Transverse colon (tissue), 4 donors: Measurements from ENCODE around the gene ERP44. TPM values are rescaled to one million over a fixed set of nuclear protein-coding genes. Genes with fewer than 3 reads are reported as not detected.
"Not testable (repeated sequence)": the region's sequence is repeated elsewhere in the genome, so short reads cannot be mapped to it uniquely, and the experiment has no call there.

Experiments used
- DNase-seq: peaks from one replicate; pipeline ENCODE4 v3.0.0-alpha.2; 2019
- H3K27ac ChIP-seq, 4 donors: fragments of 200-600 bp; sonication (generic); 2 replicates each; pipeline ENCODE4 v1.5.1; 2016 to 2018; ENCODE audit warnings: inconsistent platforms in 4 of 4
- H3K27me3 ChIP-seq: fragments of 200-600 bp; sonication (generic); 2 replicates; pipeline ENCODE4 v1.5.1; 2017; ENCODE audit warnings: inconsistent platforms
- H3K36me3 ChIP-seq, 4 donors: fragments of 200-600 bp; sonication (generic); 2 replicates each; pipeline ENCODE4 v1.5.1; 2017 to 2019; ENCODE audit warnings: inconsistent platforms in 4 of 4
- H3K4me1 ChIP-seq, 4 donors: fragments of 200-600 bp; sonication (generic); 2 replicates each; pipeline ENCODE4 v1.5.1; 2017 to 2020; ENCODE audit warnings: inconsistent platforms in 4 of 4
- H3K4me3 ChIP-seq, 4 donors: fragments of 200-600 bp; sonication (generic); 1 replicate in 1 of 4; 2 replicates in 3 of 4; pipeline versions ENCODE4 v1.5.1 to v1.6.1; 2017 to 2019; ENCODE audit warnings: inconsistent platforms in 4 of 4
- H3K9me3 ChIP-seq, 2 donors: fragments of 200-600 bp; sonication (generic); 2 replicates each; pipeline ENCODE4 v1.5.1; 2017 to 2019; ENCODE audit warnings: inconsistent platforms in 2 of 2
- CTCF ChIP-seq, 5 experiments: fragments of 200-600 bp in 3 of 5; fragments of 450-650 bp in 2 of 5; sonication (generic) in 3 of 5; IDR thresholded peaks; 1 replicate in 2 of 5; 2 replicates in 3 of 5; pipeline ENCODE4 v1.5.1; 2016 to 2017; ENCODE audit warnings: antibody characterized with exemption in 5 of 5, inconsistent platforms in 3 of 5, mild to moderate bottlenecking in 2 of 5, moderate library complexity in 1 of 5
- EP300 ChIP-seq: sonication (generic); formaldehyde crosslinking; IDR thresholded peaks from one replicate; pipeline ENCODE4 v1.6.1; 2017; ENCODE audit warnings: antibody characterized with exemption, low read depth
- POLR2A ChIP-seq: fragments of 450-650 bp; IDR thresholded peaks from one replicate; pipeline ENCODE4 v1.6.1; 2016; ENCODE audit warnings: antibody characterized with exemption, mild to moderate bottlenecking, moderate library complexity
- POLR2AphosphoS5 ChIP-seq, 3 donors: sonication (generic); formaldehyde crosslinking; IDR thresholded peaks; one replicate each; pipeline ENCODE4 v1.6.1; 2016; ENCODE audit warnings: antibody characterized with exemption in 3 of 3
- WGBS, 2 donors: methylation state at CpG; one replicate each; pipeline ENCODE4 v1.1.5; 2018; ENCODE audit warnings: low coverage in 1 of 2; 5-methylcytosine and 5-hydroxymethylcytosine counted together
- in situ Hi-C, 4 donors: fragments of 200-750 bp; cut with MboI; loops; one replicate each; pipeline versions ENCODE4 v1.15.0 to v1.15.1; 2017; ENCODE audit warnings: low sequenced_read_pairs in 3 of 4, low pct_ligation_motif_present in 1 of 4, low pct_unique_long_range_greater_than_20kb in 1 of 4
- intact Hi-C: fragments of 100-400 bp; cut with DNase I; formaldehyde crosslinking; loops from one replicate; pipeline ENCODE4 v1.15.1; 2023; ENCODE audit warnings: low total_unique reads
- total RNA-seq, 4 donors: library from RNA; depleted of rRNA; stranded (reverse); fragments of >200 nt; gene quantifications; one replicate each; pipeline ENCODE4 v1.1.0, GENCODE V29; 2016

The ERP44 gene
- total RNA-seq, 4 donors from 2014 or later = 7.8 to 18.7 (median 16.4) TPM

GRCh38 chr9:100100146-100100667 lies 1.4 kb upstream of the ERP44 start:
- intact Hi-C loops = no loop called here
- peak overlapping the region in 3 of 4 donors; percentile 89 to 91 (median 90) for H3K4me3 ChIP-seq
- peaks cover 6 to 32% (median 21%) of the 10 kb centered on the region in 4 donors for H3K4me1 ChIP-seq
- no peaks in the 10 kb centered on the region for H3K27me3 ChIP-seq
- peaks cover 0 to 11% (median 2%) of the 10 kb centered on the region in 4 donors for H3K36me3 ChIP-seq
- H3K27ac ChIP-seq = peak overlapping the region; percentile 93 to 97 (median 94)
- no peaks in the 10 kb centered on the region for H3K9me3 ChIP-seq
- WGBS, 2 donors = 40 to 67% methylated on average over 1 to 2 of the region's 2 CpGs
- in situ Hi-C loops = no loop called here
- no peak for DNase-seq
- TF ChIP-seq EP300 (no peak), POLR2A (no peak), POLR2AphosphoS5 (IDR thresholded peaks at IDR 0.05) (no peak), CTCF (IDR thresholded peaks at IDR 0.05) (no peak)

- Histone ChIP-seq H3K9me3 (no peaks in the 10 kb centered on the region), H3K27me3 (no peaks in the 10 kb centered on the region), H3K4me1 (peaks cover 6 to 32% (median 21%) of the 10 kb centered on the region in 4 donors), H3K27ac (peak overlapping the region; percentile 93 to 97 (median 94)), H3K4me3 (peak overlapping the region; percentile 69 to 91 (median 90)), H3K36me3 (peaks cover 0 to 6% (median 0%) of the 10 kb centered on the region in 4 donors)
- no peak for DNase-seq
- 5 to 14% methylated on average over 2 to 10 of the region's 10 CpGs for WGBS, 2 donors
- TF ChIP-seq CTCF (IDR thresholded peaks at IDR 0.05) (no peak), POLR2AphosphoS5 (IDR thresholded peaks at IDR 0.05) (no peak), EP300 (no peak), POLR2A (no peak)
- intact Hi-C loops = no loop called here
- in situ Hi-C loops = no loop called here
Observed at GRCh38 chr9:100099722-100100042, 882 bp upstream of the ERP44 start.

GRCh38 chr9:100098046-100098886 lies 534 bp downstream of the ERP44 start:
- peak; percentile 79 for DNase-seq
- Histone ChIP-seq H3K36me3 (no peaks in the 10 kb centered on the region), H3K9me3 (no peaks in the 10 kb centered on the region), H3K27ac (peak overlapping the region; percentile 93 to 97 (median 94)), H3K4me3 (peak overlapping the region; percentile 89 to 97 (median 90)), H3K4me1 (peaks cover 6 to 32% (median 21%) of the 10 kb centered on the region in 4 donors), H3K27me3 (no peaks in the 10 kb centered on the region)
- TF ChIP-seq POLR2AphosphoS5 (IDR thresholded peaks at IDR 0.05) = peak in 1 of 3 donors; percentile 8
- TF ChIP-seq CTCF (IDR thresholded peaks at IDR 0.05) = no peak
- WGBS, 2 donors = 1 to 18% methylated on average over 3 to 37 of the region's 37 CpGs
- in situ Hi-C loops (no loop called here), intact Hi-C loops (no loop called here)

- WGBS, 2 donors = 76 to 80% methylated on average over 3 of the region's 3 CpGs
- no peak for TF ChIP-seq EP300
- TF ChIP-seq POLR2AphosphoS5 (IDR thresholded peaks at IDR 0.05) = no peak
- no peak for TF ChIP-seq CTCF (IDR thresholded peaks at IDR 0.05)
- no peak for TF ChIP-seq POLR2A
- Histone ChIP-seq H3K27ac (no peak overlapping the region), H3K4me3 (no peak overlapping the region), H3K36me3 (no peaks in the 10 kb centered on the region), H3K4me1 (peaks cover 6 to 32% (median 21%) of the 10 kb centered on the region in 4 donors), H3K9me3 (no peaks in the 10 kb centered on the region), H3K27me3 (no peaks in the 10 kb centered on the region)
- in situ Hi-C loops = no loop called here
- intact Hi-C loops = no loop called here
- no peak for DNase-seq
Observed at GRCh38 chr9:100096378-100096916, 2.4 kb downstream of the ERP44 start.

GRCh38 chr9:100094411-100094810 lies 4.4 kb downstream of the ERP44 start:
- H3K4me1 ChIP-seq = peaks cover 6 to 24% (median 15%) of the 10 kb centered on the region in 4 donors
- H3K27me3 ChIP-seq, DNase-seq, intact Hi-C loops, H3K27ac ChIP-seq, H3K9me3 ChIP-seq, H3K4me3 ChIP-seq, H3K36me3 ChIP-seq, in situ Hi-C loops: not testable (repeated sequence)
- WGBS, 2 donors = 95 to 100% methylated on average over 1 to 2 of the region's 2 CpGs
